ENCODE measurements around the gene CCL16. TPM values are rescaled to one million over a fixed set of nuclear protein-coding genes. Genes with fewer than 3 reads are reported as not detected.

The CCL16 gene
- polyA plus RNA-seq, 1 donor = 0.19 TPM

DNA sequence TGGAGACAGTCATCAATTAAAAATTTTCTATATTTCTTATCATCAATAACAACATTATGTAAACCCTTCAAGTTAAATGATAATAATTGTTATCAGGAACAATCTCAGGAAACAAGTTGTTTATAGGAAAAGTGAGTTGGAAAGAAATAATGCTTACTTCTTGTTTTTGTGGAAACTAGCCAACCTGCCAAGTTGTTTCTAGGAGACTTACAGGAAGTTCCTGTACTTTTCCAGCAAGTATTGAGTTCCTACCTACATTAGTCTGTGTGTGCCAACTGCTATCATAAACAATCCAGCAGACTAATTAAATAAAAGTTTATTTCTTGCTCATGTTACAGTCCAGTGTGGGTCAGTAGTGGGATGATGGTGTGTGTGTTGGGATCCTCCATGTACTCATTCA lies 6.9 kb upstream of the CCL16 start:
- H3K4me1 ChIP-seq (ENCODE audit: control insufficient read depth, insufficient read depth, low read length) = peaks cover 17% of the 10 kb centered on the region
- H3K9me3 ChIP-seq (ENCODE audit: control insufficient read depth, low read depth, low read length) = no peaks in the 10 kb centered on the region
- DNase-seq = no peak
- H3K4me3 ChIP-seq (ENCODE audit: low read length) = no peak overlapping the region
- H3K27me3 ChIP-seq (ENCODE audit: control insufficient read depth, insufficient read depth, low read length) = no peaks in the 10 kb centered on the region
- peaks cover 21% of the 10 kb centered on the region for H3K36me3 ChIP-seq (ENCODE audit: control insufficient read depth, insufficient read depth, low read length)
- no peak overlapping the region for H3K27ac ChIP-seq (ENCODE audit: low read length)

DNA sequence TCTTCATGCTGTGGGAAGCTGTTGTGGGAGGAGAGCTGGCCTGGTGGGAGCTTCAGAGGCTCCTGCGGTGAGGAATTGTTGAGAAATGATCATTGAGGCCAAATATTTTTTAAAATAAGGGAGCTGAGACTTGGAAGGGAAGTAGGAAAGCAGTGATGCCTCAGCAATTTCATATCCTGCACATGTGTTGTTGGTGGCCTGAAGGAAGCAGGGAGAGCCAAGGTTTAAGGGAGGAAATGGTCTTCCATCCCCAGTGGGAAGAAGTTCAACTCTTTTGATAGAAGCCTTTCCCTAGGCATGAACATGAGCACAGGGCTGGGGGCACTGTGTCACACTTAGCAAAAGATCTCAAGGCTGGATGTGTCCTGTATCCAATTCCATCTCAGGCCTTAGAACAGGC lies 5.3 kb upstream of the CCL16 start, which contains the start of gene CCL14:
CCL14 (minus strand) TSS at position 87 of the 400 bp plus-strand sequence; CDS start at position 7, 80 bp downstream.
- Histone ChIP-seq H3K9me3 (ENCODE audit: control insufficient read depth, low read depth, low read length) (no peaks in the 10 kb centered on the region), H3K4me3 (ENCODE audit: low read length) (no peak within 1 kb of the TSS), H3K27ac (ENCODE audit: low read length) (no peak within 1 kb of the TSS), H3K27me3 (ENCODE audit: control insufficient read depth, insufficient read depth, low read length) (no peaks in the 10 kb centered on the region), H3K36me3 (ENCODE audit: control insufficient read depth, insufficient read depth, low read length) (peaks cover 18% of the 10 kb centered on the region), H3K4me1 (ENCODE audit: control insufficient read depth, insufficient read depth, low read length) (peaks cover 16% of the 10 kb centered on the region)
- no CpG with 5 or more reads among the region's 1 CpG for WGBS (ENCODE audit: insufficient coverage, low lambda C conversion rate)
- no peak for DNase-seq

DNA sequence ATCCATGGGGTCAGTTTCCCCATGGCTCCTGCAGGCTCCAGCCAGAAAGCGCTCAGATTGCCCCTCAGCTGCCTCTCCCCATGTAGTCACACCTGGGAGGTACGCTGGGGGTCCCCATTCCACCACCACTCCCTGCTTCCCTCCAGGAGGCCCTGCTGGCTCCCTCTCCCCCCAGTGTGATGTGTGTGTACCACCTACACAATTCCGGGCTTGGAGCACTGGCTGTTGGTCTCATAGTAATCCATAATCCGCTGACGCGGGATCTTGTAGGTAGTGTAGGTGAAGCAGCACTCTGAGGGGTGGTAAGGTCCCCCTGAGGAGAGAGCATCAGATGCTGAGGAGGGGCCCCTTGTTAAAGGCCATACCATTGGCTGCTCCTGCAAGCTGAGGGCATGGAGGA lies 2.8 kb upstream of the CCL16 start:
- no CpG with 5 or more reads among the region's 6 CpGs for WGBS (ENCODE audit: insufficient coverage, low lambda C conversion rate)
- H3K4me3 ChIP-seq (ENCODE audit: low read length) = no peak overlapping the region

DNA sequence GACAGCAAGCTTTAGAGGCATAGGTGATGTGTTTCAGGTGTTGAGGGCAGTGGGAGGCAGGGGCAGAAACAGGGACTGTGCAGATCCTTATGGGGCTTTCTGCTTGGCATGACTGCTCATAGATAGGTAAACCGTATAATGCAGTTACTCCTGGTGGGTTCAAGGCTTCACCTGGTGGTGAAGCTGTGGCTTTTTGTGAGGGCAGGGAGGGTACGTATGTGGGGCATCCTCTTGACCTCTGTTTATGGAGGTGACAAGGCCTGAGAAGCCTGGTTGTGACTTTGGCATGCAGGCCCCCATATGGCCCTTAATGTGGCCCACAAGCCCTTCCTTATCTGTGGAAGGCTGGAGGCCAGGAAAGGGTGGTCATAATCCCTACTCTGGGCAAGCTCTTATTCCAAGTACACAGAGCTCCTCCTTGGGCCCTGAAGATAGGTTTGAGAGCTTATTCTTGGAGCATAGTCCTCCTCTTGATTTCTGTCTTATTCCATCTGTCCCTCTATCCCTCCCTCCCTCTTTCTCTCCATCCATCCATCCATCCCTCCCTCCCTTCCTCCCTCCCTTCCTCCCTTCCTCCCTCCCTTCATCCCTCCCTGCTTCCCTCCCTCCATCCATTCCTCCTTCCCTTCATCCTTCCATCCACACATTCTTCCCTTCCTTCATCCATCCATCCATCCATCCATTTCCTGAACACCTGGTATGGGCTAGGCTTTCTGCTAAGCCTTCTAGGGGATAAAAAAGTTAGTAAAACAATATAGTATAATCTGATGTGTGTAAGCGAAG lies 1.3 kb upstream of the CCL16 start:
- Histone ChIP-seq H3K27ac (ENCODE audit: low read length) (peak overlapping the region; percentile 44), H3K4me3 (ENCODE audit: low read length) (no peak overlapping the region)
- WGBS (ENCODE audit: insufficient coverage, low lambda C conversion rate) = 100% methylated on average over 1 of the region's 3 CpGs

More for the DNA sequence above, 2.8 kb upstream of the CCL16 start:
- H3K4me1 ChIP-seq (ENCODE audit: control insufficient read depth, insufficient read depth, low read length) = peaks cover 18% of the 10 kb centered on the region
- peaks cover 15% of the 10 kb centered on the region for H3K36me3 ChIP-seq (ENCODE audit: control insufficient read depth, insufficient read depth, low read length)
- no peaks in the 10 kb centered on the region for H3K27me3 ChIP-seq (ENCODE audit: control insufficient read depth, insufficient read depth, low read length)
- no peak for DNase-seq
- H3K9me3 ChIP-seq (ENCODE audit: control insufficient read depth, low read depth, low read length) = no peaks in the 10 kb centered on the region
- no peak overlapping the region for H3K27ac ChIP-seq (ENCODE audit: low read length)

DNA sequence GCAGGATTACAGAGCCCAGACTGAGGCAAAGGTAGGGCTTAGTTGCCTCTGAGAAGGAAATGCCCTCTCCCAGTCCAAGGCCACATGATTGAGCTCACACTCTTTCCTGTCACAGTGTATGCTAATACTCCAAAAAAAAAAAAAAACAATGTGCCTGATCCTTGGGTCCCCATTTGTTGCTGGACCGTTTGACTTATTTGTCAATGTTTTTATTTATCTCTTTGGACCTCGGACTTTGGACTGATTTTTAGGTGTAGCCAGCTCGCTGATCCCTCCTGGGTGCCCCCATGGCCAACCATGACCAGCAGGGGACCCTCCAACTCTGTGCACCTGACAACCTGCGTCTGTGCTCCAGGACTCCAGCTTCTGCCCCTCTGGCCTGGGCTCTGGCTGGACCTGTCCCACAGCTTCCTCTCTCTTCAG lies 622 bp upstream of the CCL16 start:
- H3K9me3 ChIP-seq (ENCODE audit: control insufficient read depth, low read depth, low read length) = no peaks in the 10 kb centered on the region
- no peak overlapping the region for H3K4me3 ChIP-seq (ENCODE audit: low read length)
- H3K27me3 ChIP-seq (ENCODE audit: control insufficient read depth, insufficient read depth, low read length) = no peaks in the 10 kb centered on the region
- peaks cover 15% of the 10 kb centered on the region for H3K36me3 ChIP-seq (ENCODE audit: control insufficient read depth, insufficient read depth, low read length)
- peaks cover 18% of the 10 kb centered on the region for H3K4me1 ChIP-seq (ENCODE audit: control insufficient read depth, insufficient read depth, low read length)
- H3K27ac ChIP-seq (ENCODE audit: low read length) = peak overlapping the region; percentile 44
- WGBS (ENCODE audit: insufficient coverage, low lambda C conversion rate) = no CpG with 5 or more reads among the region's 4 CpGs
- peak; percentile 66 to 84 for DNase-seq

More for the DNA sequence above, 1.3 kb upstream of the CCL16 start:
- no peaks in the 10 kb centered on the region for H3K27me3 ChIP-seq (ENCODE audit: control insufficient read depth, insufficient read depth, low read length)
- H3K36me3 ChIP-seq (ENCODE audit: control insufficient read depth, insufficient read depth, low read length) = peaks cover 15% of the 10 kb centered on the region
- no peaks in the 10 kb centered on the region for H3K9me3 ChIP-seq (ENCODE audit: control insufficient read depth, low read depth, low read length)
- H3K4me1 ChIP-seq (ENCODE audit: control insufficient read depth, insufficient read depth, low read length) = peaks cover 18% of the 10 kb centered on the region
- no peak for DNase-seq

DNA sequence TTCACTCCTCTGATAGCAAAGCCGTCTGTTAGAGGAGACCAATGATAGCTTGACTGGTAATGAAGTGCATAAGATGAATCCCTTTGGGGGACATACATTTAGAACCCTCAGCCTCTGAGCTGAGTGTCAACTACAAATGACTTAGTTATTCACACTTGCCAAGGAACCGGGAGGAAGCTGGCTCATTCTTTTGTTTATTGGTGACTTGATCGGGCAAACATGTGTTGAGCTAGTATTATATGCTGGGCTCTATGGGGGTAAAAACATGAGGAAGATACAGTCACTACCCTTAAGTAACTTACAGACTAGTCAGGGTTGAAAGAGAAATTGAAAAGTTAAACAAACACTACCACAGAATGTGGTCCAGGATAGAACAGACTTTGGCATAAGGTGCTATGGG lies 3.0 kb downstream of the CCL16 start:
- Histone ChIP-seq H3K36me3 (ENCODE audit: control insufficient read depth, insufficient read depth, low read length) (no peaks in the 10 kb centered on the region), H3K4me3 (ENCODE audit: low read length) (no peak overlapping the region), H3K9me3 (ENCODE audit: control insufficient read depth, low read depth, low read length) (no peaks in the 10 kb centered on the region), H3K27me3 (ENCODE audit: control insufficient read depth, insufficient read depth, low read length) (no peaks in the 10 kb centered on the region), H3K4me1 (ENCODE audit: control insufficient read depth, insufficient read depth, low read length) (peaks cover 37% of the 10 kb centered on the region), H3K27ac (ENCODE audit: low read length) (no peak overlapping the region)
- no peak for DNase-seq
- WGBS (ENCODE audit: insufficient coverage, low lambda C conversion rate) = no CpG with 5 or more reads among the region's 3 CpGs

DNA sequence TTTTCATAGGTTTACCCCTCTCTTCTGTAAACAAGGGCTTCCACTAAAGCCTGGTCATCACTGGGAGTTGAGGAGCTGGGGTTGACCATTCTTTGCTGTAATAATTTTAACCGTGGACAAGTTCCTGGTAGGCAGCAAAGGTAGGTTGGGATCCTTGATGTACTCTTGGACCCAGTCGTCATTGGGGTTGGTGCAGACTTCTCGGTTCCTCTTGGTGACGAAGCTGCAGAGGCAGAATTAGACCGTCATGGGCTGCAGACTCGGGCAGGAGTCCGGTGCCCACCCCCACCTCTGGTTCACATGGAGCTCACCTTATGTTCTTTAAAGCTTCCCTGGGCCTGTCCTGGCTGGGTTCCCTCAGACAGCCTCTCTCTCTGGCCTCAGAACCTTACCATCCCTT lies 3.8 kb downstream of the CCL16 start:
- no peak for DNase-seq
- no CpG with 5 or more reads among the region's 7 CpGs for WGBS (ENCODE audit: insufficient coverage, low lambda C conversion rate)
- Histone ChIP-seq H3K27me3 (ENCODE audit: control insufficient read depth, insufficient read depth, low read length) (no peaks in the 10 kb centered on the region), H3K4me3 (ENCODE audit: low read length) (no peak overlapping the region), H3K4me1 (ENCODE audit: control insufficient read depth, insufficient read depth, low read length) (peaks cover 45% of the 10 kb centered on the region), H3K9me3 (ENCODE audit: control insufficient read depth, low read depth, low read length) (no peaks in the 10 kb centered on the region), H3K27ac (ENCODE audit: low read length) (no peak overlapping the region), H3K36me3 (ENCODE audit: control insufficient read depth, insufficient read depth, low read length) (no peaks in the 10 kb centered on the region)

DNA sequence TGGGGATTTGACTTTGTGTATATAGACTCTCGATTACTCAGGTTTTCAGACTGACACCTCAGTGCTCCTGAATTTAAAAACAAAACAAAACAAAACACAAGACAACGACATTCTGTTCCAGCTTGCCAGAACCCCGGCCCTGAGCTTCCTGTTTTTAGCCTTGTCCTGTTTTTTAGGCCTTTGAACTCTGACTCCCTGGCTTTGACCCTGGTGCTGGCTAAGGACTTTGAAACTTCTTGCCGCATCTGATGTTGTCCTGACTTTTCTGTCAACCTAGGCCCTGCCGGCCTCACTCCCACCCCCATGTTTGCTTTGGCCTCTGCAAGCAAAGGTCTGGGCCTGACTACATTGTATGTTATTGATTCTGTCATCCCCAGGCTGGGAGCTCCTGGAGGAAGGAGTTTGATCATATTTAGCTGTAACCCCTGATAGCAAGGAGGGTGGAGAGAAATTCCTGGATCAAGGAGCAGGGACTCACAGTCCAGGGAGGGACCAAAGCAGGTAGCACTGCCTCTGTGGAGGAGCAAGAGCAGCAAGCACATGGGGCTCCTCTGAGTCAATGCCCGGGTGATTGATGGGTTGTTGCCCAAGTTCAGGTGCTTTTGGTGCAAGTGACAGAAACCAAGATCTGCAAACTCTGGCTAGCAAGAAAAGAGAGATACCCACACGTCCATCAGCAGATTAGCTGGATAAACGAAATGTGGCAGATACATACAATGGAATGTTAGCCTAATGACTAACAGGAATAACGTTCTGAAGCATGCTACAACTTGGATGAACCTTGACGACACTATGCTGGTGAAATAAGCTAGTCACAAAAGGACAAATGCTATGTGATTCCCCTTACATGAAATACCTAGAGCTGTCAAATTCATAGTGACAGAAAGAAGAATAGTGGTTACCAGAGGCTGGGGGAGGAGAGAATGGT lies 7.7 kb downstream of the CCL16 start:
- 17% methylated on average over 2 of the region's 10 CpGs for whole genome bisulfite sequencing (ENCODE audit: insufficient coverage, low lambda C conversion rate)
- peak overlapping the region; percentile 75 for H3K27ac ChIP-seq (ENCODE audit: low read length)
- H3K9me3 ChIP-seq (ENCODE audit: control insufficient read depth, low read depth, low read length) = no peaks in the 10 kb centered on the region

DNA sequence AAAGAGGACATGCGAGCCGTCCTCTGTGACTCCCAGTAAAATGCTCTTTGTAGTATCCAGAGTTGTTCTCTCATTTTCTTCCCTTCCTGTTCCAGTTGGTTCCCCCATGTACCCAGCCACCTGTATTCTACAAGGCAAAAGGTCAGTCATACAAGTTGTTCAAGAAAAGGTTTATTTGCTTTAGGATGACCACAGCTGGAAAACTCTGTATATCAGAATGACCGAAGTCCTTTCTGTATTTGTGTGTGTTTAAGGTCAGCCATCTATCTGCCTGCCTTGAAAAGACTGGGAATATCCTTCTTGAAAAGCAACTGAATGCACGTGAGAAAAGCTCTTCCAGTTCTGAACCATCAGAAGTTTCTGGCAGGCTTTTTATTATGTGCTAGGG lies 8.4 kb downstream of the CCL16 start:
- peak; percentile 23 to 78 for DNase-seq
- no CpG with 5 or more reads among the region's 4 CpGs for WGBS (ENCODE audit: insufficient coverage, low lambda C conversion rate)
- no peaks in the 10 kb centered on the region for H3K36me3 ChIP-seq (ENCODE audit: control insufficient read depth, insufficient read depth, low read length)
- H3K27ac ChIP-seq (ENCODE audit: low read length) = peak overlapping the region; percentile 75
- peaks cover 51% of the 10 kb centered on the region for H3K4me1 ChIP-seq (ENCODE audit: control insufficient read depth, insufficient read depth, low read length)
- no peak overlapping the region for H3K4me3 ChIP-seq (ENCODE audit: low read length)
- no peaks in the 10 kb centered on the region for H3K27me3 ChIP-seq (ENCODE audit: control insufficient read depth, insufficient read depth, low read length)
- no peaks in the 10 kb centered on the region for H3K9me3 ChIP-seq (ENCODE audit: control insufficient read depth, low read depth, low read length)

More for the DNA sequence above, 7.7 kb downstream of the CCL16 start:
- Histone ChIP-seq H3K36me3 (ENCODE audit: control insufficient read depth, insufficient read depth, low read length) (no peaks in the 10 kb centered on the region), H3K27me3 (ENCODE audit: control insufficient read depth, insufficient read depth, low read length) (no peaks in the 10 kb centered on the region), H3K4me3 (ENCODE audit: low read length) (no peak overlapping the region), H3K4me1 (ENCODE audit: control insufficient read depth, insufficient read depth, low read length) (peaks cover 51% of the 10 kb centered on the region)
- peak; percentile 53 to 80 for DNase-seq

DNA sequence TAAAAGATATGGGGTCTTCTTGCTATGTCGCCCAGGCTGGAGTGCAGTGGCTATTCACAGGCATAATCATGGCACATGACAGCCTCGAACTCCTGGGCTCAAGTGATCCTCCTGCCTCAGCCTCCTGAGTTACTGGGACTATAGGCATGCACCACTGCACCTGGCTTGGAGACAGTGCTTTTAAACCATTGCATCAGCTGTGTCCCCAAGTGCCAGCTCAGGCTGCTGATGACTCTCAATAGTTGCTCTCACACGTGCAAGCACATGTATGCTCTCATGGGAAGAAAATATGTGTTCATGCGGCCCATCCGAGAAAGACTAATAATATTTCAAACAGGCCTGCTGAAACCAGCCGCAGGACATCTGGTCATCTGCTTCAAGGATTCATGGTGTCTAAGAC lies 8.8 kb downstream of the CCL16 start:
- Histone ChIP-seq H3K36me3 (ENCODE audit: control insufficient read depth, insufficient read depth, low read length) (no peaks in the 10 kb centered on the region), H3K27ac (ENCODE audit: low read length) (peak overlapping the region; percentile 75), H3K4me3 (ENCODE audit: low read length) (no peak overlapping the region), H3K27me3 (ENCODE audit: control insufficient read depth, insufficient read depth, low read length) (no peaks in the 10 kb centered on the region), H3K9me3 (ENCODE audit: control insufficient read depth, low read depth, low read length) (no peaks in the 10 kb centered on the region), H3K4me1 (ENCODE audit: control insufficient read depth, insufficient read depth, low read length) (peaks cover 51% of the 10 kb centered on the region)
- DNase-seq = no peak
- 53% methylated on average over 3 of the region's 6 CpGs for WGBS (ENCODE audit: insufficient coverage, low lambda C conversion rate)
